ENCODE results near the gene PCSK6. TPM values are rescaled to one million over a fixed set of nuclear protein-coding genes. Genes with fewer than 3 reads are reported as not detected.

PCSK6 gene
- total RNA-seq, 1 donor from 2014 or later: 8.4 TPM

GRCh38 chr15:101411085-101411484, 78.4 kb downstream of the PCSK6 start:
- H3K4me3 ChIP-seq (ENCODE audit: low read depth, low read length): no peak overlapping the region
- TF ChIP-seq, protein P1, sequence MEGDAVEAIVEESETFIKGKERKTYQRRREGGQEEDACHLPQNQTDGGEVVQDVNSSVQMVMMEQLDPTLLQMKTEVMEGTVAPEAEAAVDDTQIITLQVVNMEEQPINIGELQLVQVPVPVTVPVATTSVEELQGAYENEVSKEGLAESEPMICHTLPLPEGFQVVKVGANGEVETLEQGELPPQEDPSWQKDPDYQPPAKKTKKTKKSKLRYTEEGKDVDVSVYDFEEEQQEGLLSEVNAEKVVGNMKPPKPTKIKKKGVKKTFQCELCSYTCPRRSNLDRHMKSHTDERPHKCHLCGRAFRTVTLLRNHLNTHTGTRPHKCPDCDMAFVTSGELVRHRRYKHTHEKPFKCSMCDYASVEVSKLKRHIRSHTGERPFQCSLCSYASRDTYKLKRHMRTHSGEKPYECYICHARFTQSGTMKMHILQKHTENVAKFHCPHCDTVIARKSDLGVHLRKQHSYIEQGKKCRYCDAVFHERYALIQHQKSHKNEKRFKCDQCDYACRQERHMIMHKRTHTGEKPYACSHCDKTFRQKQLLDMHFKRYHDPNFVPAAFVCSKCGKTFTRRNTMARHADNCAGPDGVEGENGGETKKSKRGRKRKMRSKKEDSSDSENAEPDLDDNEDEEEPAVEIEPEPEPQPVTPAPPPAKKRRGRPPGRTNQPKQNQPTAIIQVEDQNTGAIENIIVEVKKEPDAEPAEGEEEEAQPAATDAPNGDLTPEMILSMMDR (IDR thresholded peaks at IDR 0.05; ENCODE audit: insufficient read depth, low read length, poor library complexity, severe bottlenecking): no peak
- no peak for DNase-seq (ENCODE audit: low read depth)
- no peaks in the 10 kb centered on the region for H3K27me3 ChIP-seq (ENCODE audit: control insufficient read depth, insufficient read depth, low read length)
- H3K36me3 ChIP-seq (ENCODE audit: control insufficient read depth, insufficient read depth, low read length): no peaks in the 10 kb centered on the region

GRCh38 chr15:101410612-101411011, 78.9 kb downstream of the PCSK6 start:
- no peak for DNase-seq (ENCODE audit: low read depth)
- TF ChIP-seq, protein P1 (IDR thresholded peaks at IDR 0.05; ENCODE audit: insufficient read depth, low read length, poor library complexity, severe bottlenecking): no peak
- H3K36me3 ChIP-seq (ENCODE audit: control insufficient read depth, insufficient read depth, low read length): no peaks in the 10 kb centered on the region
- H3K4me3 ChIP-seq (ENCODE audit: low read depth, low read length): no peak overlapping the region
- H3K27me3 ChIP-seq (ENCODE audit: control insufficient read depth, insufficient read depth, low read length): no peaks in the 10 kb centered on the region

- Histone ChIP-seq H3K4me3 (ENCODE audit: low read depth, low read length) (no peak overlapping the region), H3K36me3 (ENCODE audit: control insufficient read depth, insufficient read depth, low read length) (no peaks in the 10 kb centered on the region), H3K27me3 (ENCODE audit: control insufficient read depth, insufficient read depth, low read length) (no peaks in the 10 kb centered on the region)
- TF ChIP-seq, protein P1 (IDR thresholded peaks at IDR 0.05; ENCODE audit: insufficient read depth, low read length, poor library complexity, severe bottlenecking): no peak
- no peak for DNase-seq (ENCODE audit: low read depth)
Measured at GRCh38 chr15:101409621-101410020, 79.9 kb downstream of the PCSK6 start.

GRCh38 chr15:101407966-101408775, 81.3 kb downstream of the PCSK6 start:
- no peak for DNase-seq (ENCODE audit: low read depth)
- TF ChIP-seq, protein P1 (IDR thresholded peaks at IDR 0.05; ENCODE audit: insufficient read depth, low read length, poor library complexity, severe bottlenecking): no peak
- Histone ChIP-seq H3K36me3 (ENCODE audit: control insufficient read depth, insufficient read depth, low read length) (no peaks in the 10 kb centered on the region), H3K4me3 (ENCODE audit: low read depth, low read length) (no peak overlapping the region), H3K27me3 (ENCODE audit: control insufficient read depth, insufficient read depth, low read length) (no peaks in the 10 kb centered on the region)

- DNase-seq (ENCODE audit: low read depth): no peak
- no peaks in the 10 kb centered on the region for H3K27me3 ChIP-seq (ENCODE audit: control insufficient read depth, insufficient read depth, low read length)
- no peak overlapping the region for H3K4me3 ChIP-seq (ENCODE audit: low read depth, low read length)
- H3K36me3 ChIP-seq (ENCODE audit: control insufficient read depth, insufficient read depth, low read length): no peaks in the 10 kb centered on the region
- TF ChIP-seq, protein P1 (IDR thresholded peaks at IDR 0.05; ENCODE audit: insufficient read depth, low read length, poor library complexity, severe bottlenecking): no peak
Measured at GRCh38 chr15:101407439-101407838, 82.1 kb downstream of the PCSK6 start.

Measured in kidney epithelial cell (primary cell).